HFFc6 (cell line): ENCODE measurements around the gene TFEB. TPM values are rescaled to one million over a fixed set of nuclear protein-coding genes. Genes with fewer than 3 reads are reported as not detected.

Experiments
- DNase-seq: peaks from one replicate; pipeline ENCODE4 v3.0.0-alpha.2; 2018
- H3K27ac Mint-ChIP-seq: 2 replicates; pipeline ENCODE4 v1.8.0; 2020; ENCODE audit warnings: mild to moderate bottlenecking, mixed read lengths
- H3K27me3 Mint-ChIP-seq: 2 replicates; pipeline ENCODE4 v1.8.0; 2021; ENCODE audit warnings: mild to moderate bottlenecking, moderate library complexity, mixed read lengths; ENCODE audit not compliant: insufficient read depth
- H3K36me3 Mint-ChIP-seq: 2 replicates; pipeline ENCODE4 v1.8.0; 2021; ENCODE audit warnings: low read depth, mixed read lengths
- H3K4me1 Mint-ChIP-seq: 2 replicates; pipeline ENCODE4 v1.8.0; 2020; ENCODE audit warnings: low read depth, mixed read lengths
- H3K4me3 Mint-ChIP-seq: 2 replicates; pipeline ENCODE4 v1.8.0; 2020; ENCODE audit warnings: mild to moderate bottlenecking, moderate library complexity, mixed read lengths
- H3K9me3 Mint-ChIP-seq: 2 replicates; pipeline ENCODE4 v1.8.0; 2020; ENCODE audit warnings: mild to moderate bottlenecking, mixed read lengths
- CTCF ChIP-seq: fragments of 200-600 bp; sonication (generic); IDR thresholded peaks from 2 replicates; pipeline ENCODE4 v1.5.0; 2021; ENCODE audit warnings: antibody characterized with exemption, mild to moderate bottlenecking
- total RNA-seq, 6 experiments: library from RNA; stranded (reverse); fragmentation: NEBNext Ultra II Directional; extraction: Animal tissue kit (Norgen Biotek cat#: 25700); gene quantifications; 2 replicates in 1 of 6; 3 replicates in 5 of 6; pipeline ENCODE4 v1.2.3, GENCODE V29; 2021

Gene TFEB
- total RNA-seq, 6 experiments from 2014 or later, result 8.7 to 14.2 (median 11.0) TPM

GRCh38 chr6:41655646-41656001, 79.8 kb downstream of the TFEB start:
- Mint-ChIP-seq H3K36me3 (no peaks in the 10 kb centered on the region), H3K9me3 (no peaks in the 10 kb centered on the region), H3K27me3 (peaks cover 37% of the 10 kb centered on the region), H3K4me3 (no peak overlapping the region), H3K27ac (no peak overlapping the region), H3K4me1 (peaks cover 7% of the 10 kb centered on the region; the same call in 1 of the 2 replicates)
- DNase-seq, result no peak
- TF ChIP-seq CTCF, result no peak

- Mint-ChIP-seq H3K4me3 (no peak overlapping the region), H3K27me3 (peaks cover 37% of the 10 kb centered on the region), H3K4me1 (peaks cover 7% of the 10 kb centered on the region; the same call in 1 of the 2 replicates)
Observed at GRCh38 chr6:41655176-41655575, 80.2 kb downstream of the TFEB start.

GRCh38 chr6:41654698-41655151, 80.7 kb downstream of the TFEB start:
- no peaks in the 10 kb centered on the region for H3K9me3 Mint-ChIP-seq
- H3K27me3 Mint-ChIP-seq, result peaks cover 37% of the 10 kb centered on the region
- no peak for DNase-seq
- no peak overlapping the region for H3K4me3 Mint-ChIP-seq
- no peaks in the 10 kb centered on the region for H3K36me3 Mint-ChIP-seq
- no peak for TF ChIP-seq CTCF
- H3K27ac Mint-ChIP-seq, result no peak overlapping the region
- H3K4me1 Mint-ChIP-seq, result peaks cover 7% of the 10 kb centered on the region; the same call in 1 of the 2 replicates

More at GRCh38 chr6:41655176-41655575, 80.2 kb downstream of the TFEB start:
- no peak for DNase-seq
- Mint-ChIP-seq H3K27ac (no peak overlapping the region), H3K36me3 (no peaks in the 10 kb centered on the region), H3K9me3 (no peaks in the 10 kb centered on the region)
- no peak for TF ChIP-seq CTCF

DNA sequence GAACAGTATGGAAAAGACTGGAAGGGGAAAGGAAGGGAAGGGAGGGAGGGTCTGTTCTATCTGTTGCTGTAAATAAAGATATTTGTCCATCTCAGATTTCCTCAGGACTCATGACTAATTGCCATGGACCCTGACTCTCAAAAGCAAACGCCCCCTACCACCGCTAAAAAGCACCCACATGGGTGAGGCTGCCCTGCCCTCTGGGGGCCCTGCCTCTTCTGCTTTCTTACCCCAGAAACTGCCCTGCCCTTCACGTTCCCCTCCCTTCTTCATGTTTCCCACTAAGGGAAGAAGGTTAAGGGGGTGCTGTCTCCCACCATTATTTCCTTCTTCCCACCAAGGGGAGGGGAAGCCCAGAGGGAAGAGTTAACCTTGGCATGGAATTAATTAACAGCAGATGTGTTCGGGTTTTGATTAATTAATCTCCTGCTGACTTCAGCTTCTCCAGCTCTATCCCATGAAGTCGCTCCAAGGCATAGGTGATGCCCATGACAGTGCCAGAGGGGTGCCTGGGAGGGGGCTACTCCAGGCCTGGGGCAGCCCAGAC, 81.2 kb downstream of the TFEB start:
- peaks cover 7% of the 10 kb centered on the region; the same call in 1 of the 2 replicates for H3K4me1 Mint-ChIP-seq
- no peak overlapping the region for H3K27ac Mint-ChIP-seq
- H3K9me3 Mint-ChIP-seq, result no peaks in the 10 kb centered on the region
- H3K36me3 Mint-ChIP-seq, result no peaks in the 10 kb centered on the region
- no peak overlapping the region for H3K4me3 Mint-ChIP-seq
- TF ChIP-seq CTCF, result no peak
- no peak for DNase-seq
- H3K27me3 Mint-ChIP-seq, result peaks cover 36% of the 10 kb centered on the region

GRCh38 chr6:41653691-41654090, 81.7 kb downstream of the TFEB start:
- no peak for DNase-seq
- Mint-ChIP-seq H3K4me3 (no peak overlapping the region), H3K36me3 (no peaks in the 10 kb centered on the region), H3K4me1 (peaks cover 7% of the 10 kb centered on the region; the same call in 1 of the 2 replicates), H3K27ac (no peak overlapping the region), H3K27me3 (peaks cover 33% of the 10 kb centered on the region), H3K9me3 (no peaks in the 10 kb centered on the region)
- no peak for TF ChIP-seq CTCF
